Frontal cortex (tissue), 4 donors: ENCODE measurements around the gene SLC52A3. TPM values are rescaled to one million over a fixed set of nuclear protein-coding genes. Genes with fewer than 3 reads are reported as not detected.
"Not testable (repeated sequence)": the region's sequence is repeated elsewhere in the genome, so short reads cannot be mapped to it uniquely, and the experiment has no call there.

Source experiments
- DNase-seq, 2 donors: peaks; one replicate each; pipeline ENCODE4 v3.0.0; 2012; ENCODE audit warnings: low spot score in 2 of 2
- FAIRE-seq: peaks from 2 replicates; lab custom pipeline; 2012; peaks lifted over from hg19 to GRCh38; lab: Jason Lieb, UNC
- total RNA-seq: library from RNA; depleted of rRNA; stranded (reverse); fragments of >200 nt; gene quantifications from one replicate; pipeline ENCODE4 v1.2.3, GENCODE V29; 2014
- donor health status: control.
- donor health status: control.
- donor health status: control.

The SLC52A3 gene
- total RNA-seq, 1 donor from 2014 or later = under 0.01 TPM

- FAIRE-seq = no peak
- DNase-seq = no peak
These were observed 35.6 kb downstream of the SLC52A3 start for GRCh38 chr20:732727-733126.

DNA sequence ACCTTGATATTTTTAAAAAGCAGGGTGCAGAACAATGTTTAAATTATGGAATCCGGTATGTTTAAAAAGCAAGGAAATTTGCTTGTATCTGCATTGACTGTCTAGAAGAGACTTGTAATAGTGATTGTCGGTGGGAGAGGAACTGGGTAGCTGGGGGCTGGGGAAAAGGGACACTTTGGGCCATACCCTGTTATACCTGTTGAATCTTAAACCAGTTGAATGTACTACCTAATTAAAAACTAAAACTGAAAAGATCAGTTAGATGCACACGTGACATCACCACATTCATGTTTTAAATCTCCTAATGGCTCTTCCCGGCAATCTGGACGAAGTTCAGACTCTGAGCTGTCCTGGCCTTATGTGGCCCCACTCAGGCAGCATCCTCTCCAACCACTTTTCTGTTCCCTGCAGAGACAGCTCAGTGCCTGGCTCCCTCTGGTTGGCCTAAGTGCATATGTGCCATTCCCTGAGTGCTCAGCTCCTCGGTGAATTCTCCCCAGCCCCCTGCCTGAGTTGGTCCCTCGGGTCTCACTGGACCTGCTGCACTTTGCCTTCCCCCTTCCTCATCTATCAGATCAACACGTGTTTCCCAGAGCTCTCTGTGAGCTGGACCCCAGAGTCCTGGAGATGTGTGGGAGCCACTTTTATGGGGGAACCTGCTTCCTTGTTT lies 36.3 kb downstream of the SLC52A3 start:
- DNase-seq (no peak), FAIRE-seq (no peak)

- DNase-seq (no peak), FAIRE-seq (no peak)
These were observed 38.3 kb downstream of the SLC52A3 start for GRCh38 chr20:730005-730404.

- DNase-seq = peak; percentile 59 to 74
These were observed 39.9 kb downstream of the SLC52A3 start for GRCh38 chr20:728256-728944.

DNA sequence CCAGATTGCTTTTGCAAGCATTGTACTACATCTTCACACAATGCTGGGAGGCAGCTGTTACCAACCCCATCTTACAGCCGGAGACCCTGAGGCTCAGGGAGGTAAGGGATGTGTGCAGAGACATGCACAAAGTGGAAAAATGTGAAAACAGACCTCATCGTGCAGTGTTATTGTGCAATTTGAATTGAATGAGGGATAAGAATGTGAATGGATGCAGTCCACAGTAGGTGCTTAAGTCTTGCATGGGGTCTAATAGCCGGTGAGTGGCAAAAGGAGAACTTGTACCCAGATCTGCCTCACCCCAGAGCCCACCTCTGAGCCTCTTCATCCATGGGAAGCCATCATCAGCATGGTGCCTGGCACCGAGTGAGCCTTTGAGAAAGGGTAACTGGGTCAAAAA lies 42.1 kb downstream of the SLC52A3 start:
- FAIRE-seq (no peak), DNase-seq (no peak)

More at GRCh38 chr20:728256-728944, 39.9 kb downstream of the SLC52A3 start:
- FAIRE-seq = no peak

DNA sequence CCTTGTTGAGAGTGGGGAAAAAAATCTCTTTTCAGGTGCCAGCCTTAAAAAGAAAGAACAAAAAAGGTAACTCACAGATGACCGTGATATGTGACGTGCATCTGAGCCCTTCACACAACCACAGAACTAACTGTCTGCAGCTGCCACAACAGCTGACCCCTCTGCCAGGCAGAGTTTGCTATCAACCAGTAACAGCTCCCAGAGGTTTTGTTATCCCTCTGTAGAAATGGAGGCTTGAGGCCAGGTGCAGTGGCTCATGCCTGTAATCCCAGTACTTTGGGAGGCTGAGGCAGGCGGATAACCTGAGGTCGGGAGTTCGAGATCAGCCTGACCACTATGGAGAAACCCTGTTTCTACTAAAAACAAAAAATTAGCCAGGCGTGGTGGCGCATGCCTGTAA lies 42.8 kb downstream of the SLC52A3 start:
- FAIRE-seq = no peak
- DNase-seq = no peak

DNA sequence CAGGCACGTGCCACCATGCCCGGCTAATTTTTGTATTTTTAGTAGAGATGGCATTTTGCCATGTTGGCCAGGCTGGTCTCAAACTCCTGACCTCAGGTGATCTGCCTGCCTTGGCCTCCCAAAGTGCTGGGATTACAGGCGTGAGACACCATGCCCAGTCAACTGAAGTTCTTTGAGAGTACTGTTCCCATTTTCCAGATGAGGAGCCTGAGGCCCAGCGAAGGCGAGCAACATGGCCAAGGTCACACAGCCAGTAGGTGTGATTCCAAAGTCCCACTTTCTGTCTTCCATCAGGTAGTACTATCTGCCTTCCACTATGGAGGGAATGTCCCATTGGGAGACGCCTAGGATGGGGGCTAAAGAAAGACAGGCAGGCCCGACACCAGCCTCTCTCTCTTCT lies 43.5 kb downstream of the SLC52A3 start:
- not testable (repeated sequence) for DNase-seq, FAIRE-seq

GRCh38 chr20:723756-724155 lies 44.5 kb downstream of the SLC52A3 start:
- no peak for FAIRE-seq
- no peak for DNase-seq

DNA sequence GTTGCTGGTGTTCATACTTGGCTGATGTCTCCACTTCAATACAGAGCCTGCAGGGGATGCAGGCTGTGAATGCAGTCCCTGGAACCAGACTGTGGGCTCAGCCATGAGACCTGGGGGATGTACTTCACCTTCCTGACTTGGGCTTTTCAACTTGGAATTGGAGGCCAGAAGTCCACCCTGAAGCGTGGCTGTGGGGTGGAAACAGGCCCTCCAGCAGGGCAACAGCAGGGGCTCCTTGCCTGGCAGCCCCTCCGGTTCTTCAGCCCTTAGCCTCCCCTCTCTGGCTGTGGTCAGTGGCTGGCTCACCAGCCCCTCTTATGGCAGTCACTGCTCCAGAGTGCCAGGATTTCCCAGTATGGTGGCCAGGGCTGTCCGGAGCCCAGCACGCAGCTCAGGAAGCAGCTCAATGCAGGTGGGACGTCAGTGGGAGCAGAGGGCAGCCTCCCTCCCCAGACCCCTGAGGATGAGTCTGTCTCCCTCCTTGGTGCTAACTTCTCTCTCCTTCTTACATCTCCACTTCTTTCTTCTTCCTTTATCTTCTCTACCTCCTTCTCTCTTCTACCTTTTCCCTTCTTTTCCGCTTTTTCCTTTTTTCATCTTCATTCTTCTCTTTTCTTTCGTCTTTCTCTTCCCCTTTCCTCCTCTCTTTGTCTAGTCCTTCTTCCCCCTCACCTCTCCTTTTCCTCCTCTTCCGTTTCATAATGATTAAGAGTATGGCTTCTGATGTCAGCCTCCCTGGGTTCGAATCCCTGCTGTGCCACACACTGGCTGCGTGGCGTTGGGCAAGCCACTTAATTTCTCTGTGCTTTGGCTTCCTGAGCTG lies 45.3 kb downstream of the SLC52A3 start:
- no peak for DNase-seq
- no peak for FAIRE-seq

GRCh38 chr20:721876-722275 lies 46.4 kb downstream of the SLC52A3 start:
- FAIRE-seq = no peak
- no peak for DNase-seq

- no peak for DNase-seq
These were observed 48.5 kb downstream of the SLC52A3 start for GRCh38 chr20:719816-720215.

DNA sequence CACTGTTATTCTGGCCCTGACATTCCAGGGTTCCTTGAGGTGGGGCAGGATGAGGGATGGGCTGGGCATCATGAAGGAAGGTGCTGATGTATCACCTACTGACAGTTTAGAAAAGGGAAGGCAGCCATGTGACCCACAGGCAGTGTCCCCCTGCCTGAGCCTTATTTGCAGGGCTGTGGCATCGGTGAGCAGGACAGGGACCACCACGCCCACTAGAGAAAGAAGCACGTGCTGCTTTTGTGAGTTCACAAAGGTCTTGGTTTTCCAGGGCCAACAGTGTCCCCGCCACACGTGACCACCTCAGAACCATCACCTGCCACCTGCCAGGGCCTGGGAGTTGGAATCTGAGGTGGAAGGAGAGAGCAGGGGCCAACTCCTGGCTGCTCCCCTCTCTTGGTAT lies 49.2 kb downstream of the SLC52A3 start:
- no peak for FAIRE-seq
- no peak for DNase-seq

More at GRCh38 chr20:719816-720215, 48.5 kb downstream of the SLC52A3 start:
- no peak for FAIRE-seq

DNA sequence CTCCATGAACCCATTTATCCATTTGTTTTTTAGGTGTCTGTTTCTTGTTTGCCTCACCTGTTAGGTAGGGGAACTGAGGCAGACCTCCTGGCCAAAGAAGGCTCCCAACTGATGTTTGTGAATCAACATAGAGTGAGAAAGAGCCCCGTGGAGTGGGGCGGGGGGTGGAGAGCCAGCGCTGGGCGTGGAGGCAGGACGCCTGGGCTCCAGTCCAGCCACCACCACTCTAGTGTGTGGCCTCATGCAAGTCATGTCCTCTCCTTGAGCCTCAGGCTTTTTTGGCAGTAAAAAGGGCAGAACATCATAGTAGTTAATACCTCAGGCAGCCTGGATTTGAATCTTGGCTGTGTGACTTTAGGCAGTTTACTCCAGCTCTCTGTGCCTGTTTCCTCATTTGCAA lies 50.5 kb downstream of the SLC52A3 start:
- no peak for FAIRE-seq
- DNase-seq = no peak

- FAIRE-seq (no peak), DNase-seq (no peak)
These were observed 51.0 kb downstream of the SLC52A3 start for GRCh38 chr20:717271-717670.

GRCh38 chr20:714453-714852 lies 53.8 kb downstream of the SLC52A3 start:
- no peak for DNase-seq
- no peak for FAIRE-seq

DNA sequence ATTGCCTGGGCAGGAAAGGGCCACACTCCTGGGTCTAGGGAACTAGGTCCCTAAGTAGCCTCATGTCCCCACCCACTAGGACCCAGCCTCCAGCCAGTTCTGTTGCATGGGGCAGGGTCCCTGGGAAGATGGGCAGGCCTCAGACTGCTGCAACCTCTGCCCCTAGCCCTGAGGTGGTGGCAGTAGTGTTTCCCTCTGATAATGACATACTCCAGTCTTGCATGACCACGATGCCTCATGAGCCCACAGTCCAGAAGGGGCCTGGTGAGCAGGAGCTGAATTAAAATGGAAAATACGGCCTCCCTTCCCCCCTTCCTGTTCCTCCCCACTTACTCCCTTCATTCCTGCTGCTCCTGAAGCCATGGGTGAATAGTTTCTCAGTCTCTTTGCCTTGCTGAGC lies 56.7 kb downstream of the SLC52A3 start:
- DNase-seq (no peak), FAIRE-seq (no peak)

GRCh38 chr20:710780-711450 lies 57.4 kb downstream of the SLC52A3 start:
- no peak for FAIRE-seq
- DNase-seq = no peak
